ENCODE measurements around the gene SEC14L3.

GRCh38 chr22:30513462-30513861 lies 41.6 kb upstream of the SEC14L3 start:
- no peak for TF ChIP-seq POLR2A (IDR thresholded peaks at IDR 0.05)
- no peak for TF ChIP-seq CTCF (IDR thresholded peaks at IDR 0.05)

Measured in right lobe of liver (tissue), 4 donors.